Stimulated activated CD8-positive, alpha-beta memory T cell treated with anti-CD3 and anti-CD28 coated beads, Interleukin-7, amount 100 ng/mL, for 48 hours (primary cell): Measurements from ENCODE around the gene FANK1.

Experiments used
- DNase-seq, 2 donors: peaks; one replicate each; pipeline ENCODE4 v3.0.0-alpha.2; 2020; ENCODE audit warnings: low read depth in 1 of 2; ENCODE audit errors: extremely low read depth in 1 of 2

Gene FANK1

GRCh38 chr10:126058507-126058906, 162.1 kb downstream of the FANK1 start:
- DNase-seq: no peak
